Activated CD8-positive, alpha-beta memory T cell treated with anti-CD3 and anti-CD28 coated beads for 1 hour (primary cell): ENCODE results near the gene RPP25L.

Experiments used
- DNase-seq, 2 donors: peaks; one replicate each; pipeline ENCODE4 v3.0.0-alpha.2; 2020; ENCODE audit warnings: low read depth in 1 of 2; ENCODE audit errors: extremely low read depth in 1 of 2

Gene RPP25L

DNA sequence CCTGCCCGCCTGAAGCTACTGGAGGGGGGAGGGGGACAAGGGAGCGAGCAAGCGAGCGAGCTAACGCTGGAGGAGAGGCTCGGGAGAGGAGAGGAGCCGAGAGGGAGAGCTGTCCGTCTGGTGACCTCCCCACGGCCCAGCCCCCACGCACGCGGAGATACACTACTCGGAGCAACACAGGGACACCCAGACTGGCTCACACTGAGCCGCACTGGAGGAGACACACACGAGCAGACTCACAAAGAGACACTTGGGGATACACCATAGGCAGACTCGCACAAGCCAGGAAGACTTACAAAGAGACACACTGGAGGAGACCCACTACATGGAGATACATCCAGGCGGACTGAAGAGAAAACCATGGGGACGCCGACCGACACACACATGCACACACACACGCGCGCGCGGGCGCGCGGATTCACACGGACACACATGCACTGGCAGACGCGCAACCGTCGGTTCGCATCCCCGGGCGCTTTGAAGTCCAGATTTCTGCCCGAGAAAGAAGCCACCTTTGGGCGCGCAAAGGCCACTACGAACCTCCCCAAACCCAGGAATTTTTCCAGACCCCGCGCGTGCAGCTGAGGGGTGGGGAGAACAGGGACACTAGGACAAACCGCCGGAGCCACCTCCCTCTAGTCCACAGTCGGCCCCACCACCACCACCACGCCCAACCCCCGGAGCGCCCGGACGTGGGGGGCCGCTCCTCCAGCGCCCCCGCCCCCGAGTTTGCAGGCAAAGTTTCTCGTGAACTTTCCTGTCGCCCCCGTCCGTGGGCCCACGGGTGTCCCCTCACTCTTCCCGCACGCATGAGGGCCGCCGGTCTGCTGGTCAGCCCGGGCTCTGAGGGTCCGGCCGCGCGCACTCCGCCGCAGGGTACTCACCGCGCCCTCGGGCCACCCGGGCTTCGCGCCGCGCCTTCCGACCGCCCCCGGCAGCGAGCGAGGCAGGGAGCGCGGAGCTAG, 22.9 kb downstream of the RPP25L start:
- DNase-seq = no peak

DNA sequence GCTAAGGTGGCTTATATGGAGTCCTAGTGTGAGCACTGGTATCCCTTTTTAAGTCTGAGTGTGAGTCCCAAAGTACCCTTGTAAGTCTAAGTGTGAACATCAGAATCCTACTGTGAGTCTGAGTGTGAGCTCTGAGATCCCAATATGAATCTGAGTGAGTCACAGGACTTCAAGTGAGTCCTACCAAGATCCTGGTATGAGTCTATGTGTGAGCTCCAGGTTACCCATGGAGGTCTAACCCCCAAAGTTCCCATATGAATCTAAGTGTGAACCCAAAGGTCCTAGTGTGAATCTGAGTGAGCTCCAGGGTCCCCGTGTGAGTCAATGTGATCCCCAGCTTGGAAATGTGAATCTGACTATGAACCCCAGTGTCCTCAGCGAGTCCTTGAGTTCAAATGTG, 24.6 kb downstream of the RPP25L start:
- no peak for DNase-seq

DNA sequence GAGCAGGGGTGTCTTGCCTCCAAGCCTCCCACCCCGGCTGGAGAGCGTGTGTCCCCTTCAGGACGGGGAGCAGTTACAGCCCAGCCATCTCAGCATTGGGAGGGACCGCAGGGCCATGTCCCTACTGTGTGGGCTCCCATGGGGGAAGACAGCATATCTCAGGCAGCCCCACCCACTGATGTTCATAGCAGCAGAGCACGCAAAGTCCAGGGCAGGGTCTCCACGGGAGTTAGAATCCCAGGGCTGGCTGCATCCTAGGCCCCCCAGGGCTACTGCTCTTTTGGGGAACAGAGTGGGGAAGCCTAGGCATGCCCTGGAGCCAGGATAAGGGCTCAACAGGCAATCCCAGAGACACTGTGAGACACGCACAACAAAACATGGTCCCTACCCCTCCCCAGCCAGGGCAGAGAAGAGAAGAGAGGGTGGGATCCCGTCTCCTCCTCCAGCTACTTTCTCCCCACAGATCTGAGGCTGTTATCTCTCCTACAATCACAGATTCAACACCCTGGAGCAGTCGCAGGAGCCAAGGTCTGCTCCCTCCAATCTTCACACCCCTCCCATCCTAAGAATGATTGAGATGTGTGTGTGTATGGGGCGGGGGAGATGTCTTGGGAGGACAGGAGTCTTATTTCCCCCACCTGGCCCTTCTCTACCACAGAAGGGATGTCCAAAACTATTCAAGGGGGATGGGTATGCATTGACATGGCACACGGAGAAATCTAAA, 25.8 kb downstream of the RPP25L start:
- no peak for DNase-seq

DNA sequence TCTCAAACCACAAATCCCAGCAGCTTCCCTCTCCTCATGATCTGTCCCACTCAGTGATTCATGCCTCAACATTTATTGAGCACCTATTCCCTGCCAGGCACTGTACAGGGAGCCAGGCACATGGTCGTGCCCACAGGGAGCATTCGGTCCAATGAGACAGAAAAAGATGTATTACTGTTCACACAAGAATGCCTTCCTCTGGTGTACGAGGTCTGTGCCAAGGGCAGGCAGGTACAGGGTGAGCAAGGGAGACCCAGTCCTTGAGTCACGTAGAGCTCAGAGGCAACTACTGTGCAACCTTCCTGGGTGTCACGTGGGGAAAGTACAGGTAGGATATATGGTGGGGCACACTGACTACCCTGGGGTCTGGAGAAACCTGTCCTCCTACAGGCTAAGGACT, 26.9 kb downstream of the RPP25L start:
- DNase-seq = no peak

DNA sequence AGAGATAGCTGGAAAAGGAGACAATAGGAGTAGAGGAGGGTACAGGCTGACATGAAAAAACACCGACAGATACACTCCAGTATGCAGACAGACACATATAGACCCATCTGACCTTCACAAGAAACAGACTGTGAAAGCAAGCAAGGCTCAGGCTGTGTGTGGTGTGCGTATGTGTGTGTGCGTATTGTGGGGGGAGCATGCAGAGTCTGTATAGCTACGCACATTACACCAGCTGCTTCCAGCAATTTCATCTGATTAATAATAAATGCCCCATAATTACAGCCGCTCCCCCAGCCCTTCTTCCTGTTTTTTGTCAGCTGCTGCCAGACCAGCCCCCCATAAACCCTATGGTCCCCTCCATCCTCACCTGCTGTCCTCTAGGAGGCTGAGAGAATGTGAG, 29.1 kb downstream of the RPP25L start:
- DNase-seq = no peak

DNA sequence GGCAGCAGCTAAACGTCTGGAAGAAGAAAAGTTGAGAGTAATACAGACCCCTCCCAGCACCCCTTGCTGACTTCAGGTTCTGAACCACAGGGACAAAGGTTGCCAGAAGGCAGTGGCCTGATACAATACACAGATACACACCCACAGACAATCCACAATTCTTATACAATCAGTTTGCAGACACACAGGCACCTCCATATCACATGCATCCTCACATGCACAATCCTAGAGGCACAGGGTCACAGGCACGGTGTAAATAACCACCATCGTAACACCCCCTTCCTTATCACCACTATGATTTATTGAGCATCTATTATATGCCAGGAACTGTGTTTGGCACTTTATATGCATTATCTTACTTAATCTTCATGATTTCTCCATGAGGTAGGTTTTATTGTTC, 30.6 kb downstream of the RPP25L start:
- DNase-seq = no peak

DNA sequence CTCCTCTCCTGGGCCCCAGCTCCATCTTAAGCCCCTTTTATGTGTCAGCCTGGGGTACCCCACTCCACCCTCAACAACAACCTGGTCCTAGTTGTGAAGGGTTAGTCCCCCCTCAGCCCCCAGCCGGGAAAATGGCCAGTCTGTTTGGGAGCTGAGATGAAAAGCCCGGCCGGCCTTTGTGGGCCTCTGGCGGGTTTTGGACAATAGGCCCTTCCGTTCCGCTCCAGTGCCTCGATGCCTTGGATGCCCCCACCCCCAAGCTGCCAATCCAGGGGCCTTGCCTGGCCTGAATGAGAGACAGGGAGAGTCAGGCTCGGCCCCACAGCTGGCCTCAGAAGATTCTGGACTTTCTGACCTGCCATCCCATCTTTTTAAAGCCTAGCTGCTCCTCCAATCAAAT, 31.5 kb downstream of the RPP25L start:
- DNase-seq = no peak

DNA sequence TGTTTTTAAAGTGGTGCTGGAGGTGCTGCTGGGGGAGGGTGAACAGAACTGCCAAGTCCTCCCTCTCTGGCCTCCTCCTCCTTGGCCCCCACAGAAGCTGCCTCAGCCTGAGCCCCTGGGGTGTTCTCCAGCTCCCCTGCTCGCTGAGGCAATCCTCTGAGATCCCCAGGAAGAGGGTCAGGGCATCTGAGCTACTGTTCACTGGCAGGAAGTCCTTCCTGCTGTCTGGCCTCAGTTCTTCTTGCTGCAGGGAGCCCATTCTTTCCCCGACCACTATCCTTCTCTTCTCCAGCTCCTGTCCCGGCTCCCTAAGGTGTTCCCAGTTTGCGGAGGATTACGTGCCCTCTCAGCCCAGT, 32.1 kb downstream of the RPP25L start:
- no peak for DNase-seq

DNA sequence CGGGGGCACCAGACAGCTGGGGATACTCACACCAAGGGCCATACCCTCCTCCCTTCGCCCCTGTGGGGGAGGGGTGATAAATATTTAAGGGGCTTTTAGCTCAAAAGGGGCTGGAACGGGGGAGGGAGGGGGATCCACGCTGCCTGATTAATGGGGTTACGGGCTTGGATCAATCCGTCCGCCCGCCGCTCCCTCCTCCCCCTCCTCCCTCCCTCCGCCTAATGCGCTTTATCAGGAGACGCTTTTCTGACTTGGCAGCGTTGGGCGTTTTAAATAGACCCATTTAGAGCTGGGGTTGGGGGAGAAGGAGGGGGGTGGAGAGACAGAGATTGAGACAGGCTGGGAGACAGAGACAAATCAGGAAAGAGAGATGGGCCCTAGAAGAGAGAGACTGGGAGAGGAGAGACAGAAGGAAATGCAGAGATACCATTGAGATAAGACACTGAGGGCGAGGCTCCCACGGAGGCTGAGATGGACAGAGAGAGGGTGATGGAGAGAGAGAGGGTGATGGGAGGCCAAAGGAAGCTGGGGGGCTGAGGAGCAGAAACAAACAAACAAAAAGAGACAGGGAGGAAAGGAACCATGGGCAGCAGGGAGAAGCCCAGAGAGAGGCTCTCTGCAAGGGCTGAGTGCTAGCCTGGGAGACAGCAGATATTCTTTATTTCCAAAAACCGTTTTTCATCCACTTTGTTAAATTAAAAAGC, 32.6 kb downstream of the RPP25L start:
- DNase-seq = no peak

DNA sequence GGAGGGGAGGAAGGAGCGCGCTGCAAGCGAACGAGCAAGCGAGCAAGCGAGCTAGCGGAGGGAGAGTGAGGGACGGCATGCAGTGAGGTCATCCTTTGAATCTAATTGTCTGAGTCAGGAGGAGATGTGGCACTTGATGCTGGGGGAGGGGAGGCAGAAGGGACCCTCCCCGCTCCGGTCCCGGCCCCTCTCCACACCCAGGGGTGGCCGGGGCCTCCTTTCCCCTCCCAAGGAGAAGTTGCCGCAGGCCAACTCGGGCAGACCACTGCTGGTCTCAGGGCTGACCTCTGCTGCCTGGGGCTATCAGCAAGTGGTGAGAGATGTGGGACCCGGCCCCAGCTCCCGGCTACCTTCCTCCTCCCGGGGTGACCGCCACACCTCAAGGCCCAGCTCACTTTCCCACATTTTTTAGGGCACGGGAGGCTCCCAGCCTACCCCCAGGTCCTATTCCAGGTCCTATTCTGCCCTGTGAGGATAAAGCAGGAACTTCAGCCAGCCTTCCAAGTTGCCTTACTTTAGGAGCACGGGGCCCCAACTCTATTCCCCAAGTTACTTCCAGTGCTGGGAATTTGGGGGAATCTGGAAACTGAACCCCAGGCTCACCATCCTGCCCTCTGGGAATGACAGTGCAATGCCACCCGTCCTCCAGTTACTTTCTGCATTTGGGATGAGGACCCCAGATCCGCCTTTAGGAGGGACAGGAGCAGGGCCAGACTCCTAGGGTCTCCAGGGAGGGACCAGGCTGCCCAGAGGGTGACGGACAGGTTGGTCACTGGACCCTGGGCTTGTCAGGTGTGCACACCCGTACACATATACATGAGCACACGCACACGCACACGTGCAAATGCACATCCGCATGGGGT, 33.4 kb downstream of the RPP25L start:
- DNase-seq = no peak

DNA sequence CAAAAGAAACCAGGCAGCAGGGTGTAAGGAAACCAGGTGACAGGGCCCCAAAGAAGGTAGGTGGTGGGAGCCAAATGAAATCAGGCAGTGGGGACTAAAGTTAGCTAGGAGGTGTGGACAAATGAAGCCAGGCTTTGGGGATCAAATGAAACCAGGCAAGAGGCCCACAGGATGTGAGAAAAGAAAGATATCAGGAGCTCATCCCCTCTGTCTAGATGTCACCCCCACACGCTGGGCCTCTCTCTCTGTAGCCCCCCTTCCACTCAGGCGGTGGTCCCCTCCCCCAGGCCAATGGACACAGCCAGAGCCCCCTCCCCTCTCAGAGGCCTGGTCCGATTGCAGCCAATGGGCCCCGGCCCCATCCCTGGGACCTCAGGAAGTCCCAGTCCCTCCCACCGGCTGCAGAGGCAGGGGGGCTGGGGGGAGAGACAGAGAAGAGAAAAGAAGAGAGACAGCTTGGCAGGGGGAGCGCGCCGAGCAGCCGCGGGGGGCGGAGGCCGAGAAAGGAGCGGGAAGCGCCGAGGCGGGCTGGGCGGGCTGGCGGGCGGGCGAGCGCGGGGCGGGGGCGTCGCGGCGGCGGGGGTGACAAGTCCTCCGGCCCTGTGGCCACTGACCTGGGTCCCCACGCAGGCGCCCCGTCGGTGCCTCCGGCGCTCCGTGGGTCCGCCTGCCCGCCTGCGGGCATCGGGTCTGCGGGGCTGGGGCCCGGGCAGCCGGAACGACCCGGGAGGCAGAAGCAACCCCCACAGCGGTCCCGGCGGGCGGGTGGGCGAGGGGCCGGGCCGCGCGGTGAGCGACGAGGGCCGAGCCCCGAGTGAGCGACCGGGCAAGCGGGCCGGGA, 34.3 kb downstream of the RPP25L start:
- no peak for DNase-seq

DNA sequence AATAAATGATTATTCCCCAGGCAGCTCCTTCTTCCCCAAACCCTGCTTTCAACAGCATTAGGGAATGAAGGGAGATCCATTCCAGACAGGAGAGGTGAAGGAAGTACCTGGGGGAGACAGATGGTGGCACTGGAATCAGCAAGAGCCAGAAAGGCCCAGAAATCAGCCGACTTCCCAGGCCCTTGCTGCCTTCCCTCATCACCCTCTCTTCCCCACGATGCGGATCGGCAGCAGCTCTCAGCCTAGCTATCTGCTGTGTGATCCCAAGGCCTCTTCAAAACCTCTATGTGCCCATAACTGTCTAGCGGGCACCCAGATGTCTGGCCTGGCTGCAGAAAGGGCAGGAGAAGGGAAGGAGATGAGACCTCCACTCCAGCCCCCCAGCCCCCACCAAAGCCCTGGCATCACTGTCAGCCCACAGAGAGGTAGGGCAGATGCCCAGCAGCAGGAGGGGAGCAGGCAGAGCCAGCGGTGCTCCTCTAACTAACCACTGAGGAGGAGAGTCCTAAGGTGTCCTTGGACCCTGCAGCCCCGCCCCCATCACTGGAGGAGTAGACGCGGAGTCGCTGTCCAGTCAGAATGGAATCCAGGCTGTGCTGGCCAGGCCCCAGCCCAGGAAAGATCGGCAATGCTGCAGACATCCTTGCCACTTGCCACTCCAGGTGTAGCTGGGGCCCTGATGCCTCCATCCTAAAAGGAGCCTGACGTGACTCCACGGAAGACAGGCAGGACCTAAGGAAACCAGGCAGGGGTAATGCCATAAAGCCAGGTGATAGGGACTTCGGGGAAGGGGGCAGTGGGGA, 35.1 kb downstream of the RPP25L start:
- no peak for DNase-seq

DNA sequence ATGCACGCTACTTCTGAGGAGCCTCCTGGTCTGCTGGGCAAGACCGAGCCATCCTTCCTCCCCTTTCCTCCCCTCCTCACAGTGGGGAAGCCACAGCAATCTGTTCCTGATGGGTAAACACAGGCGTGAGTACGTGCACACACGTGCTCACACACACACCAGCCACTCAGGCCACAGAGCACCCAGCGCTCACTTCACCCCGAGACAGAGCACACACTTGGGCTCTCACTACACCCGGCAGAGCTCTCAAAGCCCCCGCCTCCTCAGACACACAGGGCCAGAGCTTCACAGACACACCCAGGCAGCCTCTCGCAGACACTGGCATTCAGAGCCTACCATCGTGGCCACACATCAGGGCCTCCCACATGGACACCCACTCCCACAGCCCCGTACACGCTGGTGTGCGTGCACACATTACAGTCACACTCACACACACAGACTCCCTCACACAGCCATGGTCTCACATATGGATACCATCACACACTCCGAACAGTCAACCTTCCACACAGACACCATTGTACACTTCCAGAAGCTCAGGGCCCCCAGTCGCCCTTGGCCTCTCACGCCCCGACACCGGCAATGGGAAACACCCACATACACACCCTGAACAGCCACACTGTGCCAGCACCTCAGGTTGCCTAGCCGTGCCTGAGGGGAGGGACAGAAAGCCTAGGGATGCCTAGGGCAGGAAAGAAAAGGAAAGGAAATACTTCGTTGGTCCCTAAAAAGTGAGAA, 35.9 kb downstream of the RPP25L start:
- no peak for DNase-seq

DNA sequence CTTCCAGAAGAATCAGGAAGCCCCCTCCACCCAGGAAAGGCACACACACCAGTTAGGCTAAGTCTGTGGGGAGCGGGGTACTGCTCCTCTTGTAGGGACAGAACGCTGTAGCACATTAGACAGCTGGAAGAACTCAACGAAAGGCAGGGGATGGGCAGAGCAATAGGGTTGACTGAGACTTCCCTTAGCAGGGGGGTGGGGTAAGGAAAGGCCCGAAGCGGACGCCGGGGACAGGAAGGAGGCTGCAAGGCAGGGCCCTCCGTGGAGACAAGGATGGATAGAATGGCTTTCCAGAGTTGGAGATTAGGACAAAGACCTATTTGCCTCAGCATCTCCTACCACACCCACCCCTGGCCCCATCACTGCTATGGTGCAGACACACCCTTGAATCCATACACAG, 36.7 kb downstream of the RPP25L start:
- DNase-seq = no peak

DNA sequence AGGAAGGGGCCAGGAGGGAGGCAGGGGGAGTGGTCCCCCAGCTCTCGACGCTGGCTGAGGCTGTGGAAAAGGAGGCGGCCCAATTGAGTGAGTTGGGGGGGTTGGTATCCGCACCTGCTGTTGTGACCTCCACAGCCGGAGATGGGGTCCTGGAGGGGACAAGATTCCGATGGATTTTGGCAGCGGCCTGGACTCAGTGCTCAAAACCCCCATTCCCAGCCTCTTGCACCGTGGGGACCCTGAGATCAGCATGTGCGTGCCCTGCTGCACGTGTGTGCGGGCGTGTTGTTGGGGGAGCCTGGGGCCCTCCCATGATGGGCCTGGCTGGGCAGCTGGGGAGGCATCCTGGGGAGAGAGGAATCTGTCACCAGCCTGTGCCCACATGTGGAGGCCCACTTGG, 37.3 kb downstream of the RPP25L start:
- no peak for DNase-seq

DNA sequence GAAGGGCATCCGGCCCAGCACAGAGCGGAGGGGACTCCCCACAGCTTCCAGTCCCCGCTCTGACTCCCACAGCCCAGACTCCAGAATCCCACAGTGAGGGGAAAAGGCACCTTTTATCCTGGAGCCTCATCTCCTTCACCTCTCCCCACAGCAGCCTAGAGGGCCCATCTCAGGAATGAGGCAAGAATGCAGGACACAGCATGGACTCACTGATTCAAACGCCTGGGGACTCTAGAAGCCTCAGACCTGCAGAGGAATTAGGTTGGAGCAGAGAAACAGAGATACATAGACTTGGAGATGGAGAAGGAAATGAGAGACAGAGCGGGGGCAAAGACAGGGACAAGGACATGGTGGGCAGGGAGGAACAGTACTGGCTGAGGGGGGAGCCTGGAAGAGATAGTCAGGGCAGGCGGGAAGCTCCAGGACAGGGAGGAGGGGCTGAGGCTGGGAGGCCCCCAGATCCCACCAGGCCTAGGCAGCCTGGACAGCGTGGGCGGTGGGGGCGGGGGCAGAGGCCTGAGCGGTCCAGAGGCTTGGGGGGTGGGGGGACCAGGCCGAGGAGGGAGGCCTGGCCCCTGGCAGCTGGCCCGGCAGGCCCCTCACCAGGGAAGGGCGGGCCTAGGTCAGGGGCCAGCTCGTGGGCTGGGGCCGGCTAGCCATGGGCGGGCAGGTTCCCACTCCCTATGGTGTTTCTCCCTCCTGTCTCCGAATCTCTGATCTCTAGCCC, 38.1 kb downstream of the RPP25L start:
- no peak for DNase-seq

DNA sequence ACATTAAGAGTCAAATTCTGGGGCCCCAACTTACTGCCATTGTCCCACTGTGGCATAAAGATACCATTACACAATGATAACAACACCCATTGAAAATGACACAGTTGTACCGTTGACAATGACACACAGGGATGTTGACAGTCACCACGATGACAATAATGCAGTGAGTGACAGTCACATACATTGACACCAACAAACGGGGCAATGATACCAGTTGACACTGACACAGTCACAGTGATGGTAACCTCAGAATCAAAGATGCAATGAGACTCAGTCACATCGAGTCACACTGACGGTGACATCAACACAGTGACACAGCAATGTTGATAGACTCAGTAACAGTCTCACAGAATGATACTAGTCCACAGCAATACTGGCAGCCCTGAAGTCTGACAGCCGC, 39.3 kb downstream of the RPP25L start:
- no peak for DNase-seq

DNA sequence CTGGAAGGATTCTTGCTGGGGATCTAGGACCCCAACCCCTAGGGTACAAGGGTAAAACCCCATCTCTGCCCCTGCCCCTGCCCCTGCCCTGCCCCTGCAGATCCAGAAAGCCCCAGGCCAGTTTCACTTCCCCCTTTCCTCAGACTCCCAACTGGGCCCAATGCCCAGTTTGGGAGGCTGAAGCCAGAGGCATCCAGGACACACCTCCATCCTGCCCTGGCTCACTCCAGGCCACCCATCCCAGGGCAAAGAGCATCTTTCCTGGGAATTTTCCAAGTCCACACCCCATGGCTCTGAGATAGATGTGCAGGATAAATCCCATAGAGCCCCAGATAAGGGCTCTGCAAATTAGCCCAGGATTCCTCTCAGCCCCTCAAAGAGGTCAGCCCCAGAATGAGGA, 39.8 kb downstream of the RPP25L start:
- DNase-seq = no peak
